Activated T-cell treated with anti-CD3 and anti-CD28 coated beads, Interleukin-2, amount 50 U/mL, for 24 hours (primary cell): ENCODE results near the gene SMIM36.
"Not testable (repeated sequence)": the region's sequence is repeated elsewhere in the genome, so short reads cannot be mapped to it uniquely, and the experiment has no call there.

Experiments used
- DNase-seq: peaks from one replicate; pipeline ENCODE4 v3.0.0-alpha.2; 2020
- H3K27ac Mint-ChIP-seq: 2 replicates; pipeline ENCODE4 v1.8.0; 2020; ENCODE audit warnings: mild to moderate bottlenecking, mixed read lengths
- H3K27me3 Mint-ChIP-seq: 2 replicates; pipeline ENCODE4 v1.8.0; 2020; ENCODE audit warnings: mixed read lengths
- H3K36me3 Mint-ChIP-seq: 2 replicates; pipeline ENCODE4 v1.8.0; 2020; ENCODE audit warnings: low read depth, mixed read lengths
- H3K4me1 Mint-ChIP-seq: 2 replicates; pipeline ENCODE4 v1.8.0; 2020; ENCODE audit warnings: low read depth, mixed read lengths
- H3K4me3 Mint-ChIP-seq: 2 replicates; pipeline ENCODE4 v1.8.0; 2020; ENCODE audit warnings: mild to moderate bottlenecking, moderate library complexity, mixed read lengths
- H3K9me3 Mint-ChIP-seq: 2 replicates; pipeline ENCODE4 v1.8.0; 2020; ENCODE audit warnings: mixed read lengths

Gene SMIM36

GRCh38 chr17:55453839-55454557 is 57.3 kb downstream of the SMIM36 start:
- H3K36me3 Mint-ChIP-seq: no peaks in the 10 kb centered on the region
- H3K4me1 Mint-ChIP-seq: peaks cover 19% of the 10 kb centered on the region
- no peaks in the 10 kb centered on the region for H3K9me3 Mint-ChIP-seq
- DNase-seq: no peak
- no peak overlapping the region for H3K4me3 Mint-ChIP-seq
- H3K27ac Mint-ChIP-seq: no peak overlapping the region
- peaks cover 31% of the 10 kb centered on the region for H3K27me3 Mint-ChIP-seq

- DNase-seq: no peak
- no peaks in the 10 kb centered on the region for H3K9me3 Mint-ChIP-seq
- no peak overlapping the region for H3K27ac Mint-ChIP-seq
- peaks cover 7% of the 10 kb centered on the region for H3K4me1 Mint-ChIP-seq
- no peaks in the 10 kb centered on the region for H3K36me3 Mint-ChIP-seq
- H3K4me3 Mint-ChIP-seq: no peak overlapping the region
- H3K27me3 Mint-ChIP-seq: peaks cover 26% of the 10 kb centered on the region
Measured at GRCh38 chr17:55452139-55452790, 59.0 kb downstream of the SMIM36 start.

- H3K4me3 Mint-ChIP-seq: no peak overlapping the region
- H3K9me3 Mint-ChIP-seq: no peaks in the 10 kb centered on the region
- H3K27ac Mint-ChIP-seq: no peak overlapping the region
- peaks cover 7% of the 10 kb centered on the region for H3K4me1 Mint-ChIP-seq
- DNase-seq: no peak
- H3K27me3 Mint-ChIP-seq: peaks cover 26% of the 10 kb centered on the region
- H3K36me3 Mint-ChIP-seq: no peaks in the 10 kb centered on the region
Measured at GRCh38 chr17:55451758-55452138, 59.5 kb downstream of the SMIM36 start.

GRCh38 chr17:55451203-55451641 is 60.0 kb downstream of the SMIM36 start:
- no peak overlapping the region for H3K27ac Mint-ChIP-seq
- no peak for DNase-seq

DNA sequence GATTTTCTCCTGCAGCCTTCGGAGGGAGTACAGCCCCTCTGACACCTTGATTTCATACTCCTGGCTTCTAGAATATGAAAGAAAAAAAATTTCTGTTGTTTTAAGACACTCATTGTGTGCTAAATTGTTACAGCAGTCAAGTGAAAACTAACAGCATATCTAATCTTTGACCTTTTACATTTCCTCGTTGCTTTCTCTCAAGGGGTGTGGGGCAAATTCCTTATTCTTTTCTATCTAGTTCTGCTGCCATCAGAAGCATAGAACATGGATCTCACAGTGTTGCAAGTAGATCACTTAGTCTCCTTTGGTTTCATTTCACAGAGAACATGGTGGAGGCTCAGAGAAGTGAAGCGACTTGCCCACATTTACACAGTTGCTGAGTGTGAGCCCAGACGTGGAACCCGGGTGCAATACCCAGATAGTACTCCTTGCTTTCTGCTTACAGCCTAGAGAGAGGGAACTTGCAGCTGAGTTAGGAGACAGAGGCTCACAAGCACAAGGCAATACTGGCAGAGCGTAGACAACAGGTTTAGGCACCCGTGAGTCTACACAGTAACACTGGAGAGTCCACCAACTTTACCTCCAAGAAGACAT is 60.9 kb downstream of the SMIM36 start:
- H3K4me1 Mint-ChIP-seq: peaks cover 7% of the 10 kb centered on the region
- DNase-seq: no peak
- H3K4me3 Mint-ChIP-seq: no peak overlapping the region
- no peak overlapping the region for H3K27ac Mint-ChIP-seq
- H3K36me3 Mint-ChIP-seq: no peaks in the 10 kb centered on the region
- peaks cover 18% of the 10 kb centered on the region for H3K27me3 Mint-ChIP-seq
- H3K9me3 Mint-ChIP-seq: no peaks in the 10 kb centered on the region

More at GRCh38 chr17:55451203-55451641, 60.0 kb downstream of the SMIM36 start:
- Mint-ChIP-seq H3K4me1 (peaks cover 7% of the 10 kb centered on the region), H3K9me3 (no peaks in the 10 kb centered on the region), H3K36me3 (no peaks in the 10 kb centered on the region), H3K27me3 (peaks cover 23% of the 10 kb centered on the region), H3K4me3 (no peak overlapping the region)

DNA sequence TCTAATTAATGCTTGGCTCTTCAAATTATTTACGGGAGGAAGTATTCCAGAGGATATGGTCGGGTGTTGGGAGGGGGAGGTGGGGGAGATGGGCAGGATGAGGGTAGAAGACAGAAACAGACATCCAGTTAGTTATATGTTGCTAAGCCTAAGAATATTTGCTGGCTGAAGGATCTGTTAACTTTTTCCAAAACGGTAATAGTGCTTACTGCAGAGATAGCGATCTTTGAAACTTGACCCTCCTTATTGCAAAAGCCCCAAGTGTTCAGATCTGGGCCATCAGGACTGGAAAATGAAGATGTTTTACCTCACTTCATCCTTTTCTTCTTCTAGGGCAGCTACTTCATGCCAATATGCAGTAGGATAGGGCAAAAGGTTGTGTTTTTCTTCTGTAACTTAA is 62.6 kb downstream of the SMIM36 start:
- Mint-ChIP-seq H3K27ac (no peak overlapping the region), H3K4me1 (peaks cover 7% of the 10 kb centered on the region), H3K36me3 (no peaks in the 10 kb centered on the region), H3K4me3 (no peak overlapping the region), H3K9me3 (no peaks in the 10 kb centered on the region), H3K27me3 (peaks cover 12% of the 10 kb centered on the region)
- no peak for DNase-seq

GRCh38 chr17:55446581-55447205 is 64.6 kb downstream of the SMIM36 start:
- Mint-ChIP-seq H3K27ac (no peak overlapping the region), H3K36me3 (no peaks in the 10 kb centered on the region), H3K4me1 (peaks cover 3% of the 10 kb centered on the region), H3K9me3 (no peaks in the 10 kb centered on the region), H3K4me3 (no peak overlapping the region), H3K27me3 (peaks cover 7% of the 10 kb centered on the region)
- no peak for DNase-seq

DNA sequence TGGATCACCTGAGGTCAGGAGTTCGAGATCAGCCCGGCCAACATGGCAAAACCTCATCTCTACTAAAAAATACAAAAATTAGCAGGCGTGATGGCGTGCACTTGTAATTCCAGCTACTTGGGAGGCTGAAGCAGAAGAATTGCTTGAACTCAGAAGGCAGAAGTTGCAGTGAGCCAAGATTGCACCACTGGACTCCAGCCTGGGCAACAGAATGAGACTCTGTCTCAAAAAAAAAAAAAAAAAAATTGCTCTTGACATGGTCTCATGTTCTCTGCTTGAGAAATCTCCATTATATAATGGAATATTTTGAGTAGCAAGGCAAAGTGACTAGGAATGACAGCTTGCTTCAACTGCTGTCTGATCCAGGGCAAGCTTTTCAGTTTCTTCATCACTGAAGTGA is 65.2 kb downstream of the SMIM36 start:
- not testable (repeated sequence) for H3K4me3 Mint-ChIP-seq, H3K27ac Mint-ChIP-seq, H3K9me3 Mint-ChIP-seq, H3K36me3 Mint-ChIP-seq, H3K27me3 Mint-ChIP-seq, H3K4me1 Mint-ChIP-seq, DNase-seq

GRCh38 chr17:55444471-55445441 is 66.5 kb downstream of the SMIM36 start:
- Mint-ChIP-seq H3K27me3 (peaks cover 3% of the 10 kb centered on the region), H3K4me3 (no peak overlapping the region), H3K9me3 (no peaks in the 10 kb centered on the region), H3K4me1 (no peaks in the 10 kb centered on the region), H3K27ac (no peak overlapping the region), H3K36me3 (no peaks in the 10 kb centered on the region)
- DNase-seq: no peak

GRCh38 chr17:55443904-55444303 is 67.3 kb downstream of the SMIM36 start:
- H3K27me3 Mint-ChIP-seq: no peaks in the 10 kb centered on the region
- no peak overlapping the region for H3K4me3 Mint-ChIP-seq
- no peak overlapping the region for H3K27ac Mint-ChIP-seq
- H3K4me1 Mint-ChIP-seq: no peaks in the 10 kb centered on the region
- H3K9me3 Mint-ChIP-seq: no peaks in the 10 kb centered on the region
- H3K36me3 Mint-ChIP-seq: no peaks in the 10 kb centered on the region
- no peak for DNase-seq

- Mint-ChIP-seq H3K27ac (no peak overlapping the region), H3K27me3 (peaks cover 2% of the 10 kb centered on the region), H3K36me3 (no peaks in the 10 kb centered on the region), H3K4me1 (no peaks in the 10 kb centered on the region), H3K9me3 (no peaks in the 10 kb centered on the region), H3K4me3 (no peak overlapping the region)
- DNase-seq: no peak
Measured at GRCh38 chr17:55442953-55443683, 68.1 kb downstream of the SMIM36 start.

GRCh38 chr17:55442462-55442861 is 68.8 kb downstream of the SMIM36 start:
- no peak for DNase-seq
- Mint-ChIP-seq H3K4me3 (no peak overlapping the region), H3K9me3 (no peaks in the 10 kb centered on the region), H3K36me3 (no peaks in the 10 kb centered on the region), H3K27ac (no peak overlapping the region), H3K4me1 (peaks cover 2% of the 10 kb centered on the region), H3K27me3 (peaks cover 9% of the 10 kb centered on the region)

DNA sequence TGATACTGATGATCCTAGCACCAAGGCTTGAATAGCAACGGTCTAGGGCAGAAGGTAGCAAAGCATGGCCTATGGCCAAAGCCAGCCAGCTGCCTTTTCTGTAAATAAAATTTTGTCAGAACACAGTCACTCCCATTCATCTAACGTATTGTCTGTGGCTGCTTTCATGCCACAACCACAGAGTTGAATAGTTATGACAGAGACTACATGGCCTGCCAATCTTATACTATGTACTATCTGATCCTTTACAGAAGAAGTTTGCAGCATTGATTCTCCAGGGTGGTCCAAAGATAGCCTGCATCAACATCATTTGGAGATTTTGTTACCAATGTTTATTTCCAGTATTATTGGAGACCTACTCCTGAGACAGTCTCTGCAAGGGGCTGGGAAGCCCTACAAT is 69.7 kb downstream of the SMIM36 start:
- Mint-ChIP-seq H3K4me3 (no peak overlapping the region), H3K27me3 (peaks cover 11% of the 10 kb centered on the region), H3K36me3 (no peaks in the 10 kb centered on the region), H3K9me3 (no peaks in the 10 kb centered on the region), H3K4me1 (peaks cover 11% of the 10 kb centered on the region), H3K27ac (no peak overlapping the region)
- no peak for DNase-seq
